ENCODE data around the gene STARD4.

The STARD4 gene

GRCh38 chr5:111511174-111511830 lies 1.0 kb downstream of the STARD4 start:
- no peak for DNase-seq (ENCODE audit: insufficient read length, low spot score)
- FAIRE-seq: no peak
- TF ChIP-seq POLR2A (IDR thresholded peaks at IDR 0.05; ENCODE audit: low read depth, low read length): no peak

- FAIRE-seq (no peak), DNase-seq (ENCODE audit: insufficient read length, low spot score) (no peak)
- TF ChIP-seq POLR2A (IDR thresholded peaks at IDR 0.05; ENCODE audit: low read depth, low read length): no peak
Measured at GRCh38 chr5:111509119-111509518, 3.2 kb downstream of the STARD4 start.

GRCh38 chr5:111507276-111507675 lies 5.1 kb downstream of the STARD4 start:
- TF ChIP-seq POLR2A (IDR thresholded peaks at IDR 0.05; ENCODE audit: low read depth, low read length): no peak
- FAIRE-seq (no peak), DNase-seq (ENCODE audit: insufficient read length, low spot score) (no peak)

- FAIRE-seq: no peak
- TF ChIP-seq POLR2A (IDR thresholded peaks at IDR 0.05; ENCODE audit: low read depth, low read length): no peak
- no peak for DNase-seq (ENCODE audit: insufficient read length, low spot score)
Measured at GRCh38 chr5:111505096-111505495, 7.2 kb downstream of the STARD4 start.

GRCh38 chr5:111502956-111503355 lies 9.4 kb downstream of the STARD4 start:
- FAIRE-seq: no peak
- DNase-seq (ENCODE audit: insufficient read length, low spot score): no peak
- no peak for TF ChIP-seq POLR2A (IDR thresholded peaks at IDR 0.05; ENCODE audit: low read depth, low read length)

- FAIRE-seq: no peak
Measured at GRCh38 chr5:111498346-111498745, 14.0 kb downstream of the STARD4 start.

GRCh38 chr5:111495159-111495558 lies 17.2 kb downstream of the STARD4 start:
- FAIRE-seq: no peak
- no peak for TF ChIP-seq POLR2A (IDR thresholded peaks at IDR 0.05; ENCODE audit: low read depth, low read length)
- DNase-seq (ENCODE audit: insufficient read length, low spot score): no peak

More at GRCh38 chr5:111498346-111498745, 14.0 kb downstream of the STARD4 start:
- TF ChIP-seq POLR2A (IDR thresholded peaks at IDR 0.05; ENCODE audit: low read depth, low read length): no peak
- no peak for DNase-seq (ENCODE audit: insufficient read length, low spot score)

- DNase-seq (ENCODE audit: insufficient read length, low spot score) (no peak), FAIRE-seq (no peak)
- TF ChIP-seq POLR2A (IDR thresholded peaks at IDR 0.05; ENCODE audit: low read depth, low read length): no peak
Measured at GRCh38 chr5:111494355-111494999, 17.9 kb downstream of the STARD4 start.

GRCh38 chr5:111493031-111493430 lies 19.3 kb downstream of the STARD4 start:
- no peak for TF ChIP-seq POLR2A (IDR thresholded peaks at IDR 0.05; ENCODE audit: low read depth, low read length)
- DNase-seq (ENCODE audit: insufficient read length, low spot score): no peak
- no peak for FAIRE-seq

GRCh38 chr5:111488353-111488752 lies 24.0 kb downstream of the STARD4 start:
- no peak for FAIRE-seq
- no peak for DNase-seq (ENCODE audit: insufficient read length, low spot score)
- TF ChIP-seq POLR2A (IDR thresholded peaks at IDR 0.05; ENCODE audit: low read depth, low read length): no peak

- FAIRE-seq (no peak), DNase-seq (ENCODE audit: insufficient read length, low spot score) (no peak)
- no peak for TF ChIP-seq POLR2A (IDR thresholded peaks at IDR 0.05; ENCODE audit: low read depth, low read length)
Measured at GRCh38 chr5:111486926-111487325, 25.4 kb downstream of the STARD4 start.

- no peak for DNase-seq (ENCODE audit: insufficient read length, low spot score)
- no peak for TF ChIP-seq POLR2A (IDR thresholded peaks at IDR 0.05; ENCODE audit: low read depth, low read length)
- FAIRE-seq: no peak
Measured at GRCh38 chr5:111486055-111486454, 26.3 kb downstream of the STARD4 start.

GRCh38 chr5:111480346-111480745 lies 32.0 kb downstream of the STARD4 start:
- FAIRE-seq: no peak
- TF ChIP-seq POLR2A (IDR thresholded peaks at IDR 0.05; ENCODE audit: low read depth, low read length): no peak

GRCh38 chr5:111478898-111479297 lies 33.4 kb downstream of the STARD4 start:
- no peak for DNase-seq (ENCODE audit: insufficient read length, low spot score)
- no peak for TF ChIP-seq POLR2A (IDR thresholded peaks at IDR 0.05; ENCODE audit: low read depth, low read length)
- no peak for FAIRE-seq

More at GRCh38 chr5:111480346-111480745, 32.0 kb downstream of the STARD4 start:
- no peak for DNase-seq (ENCODE audit: insufficient read length, low spot score)

- no peak for FAIRE-seq
- no peak for TF ChIP-seq POLR2A (IDR thresholded peaks at IDR 0.05; ENCODE audit: low read depth, low read length)
- DNase-seq (ENCODE audit: insufficient read length, low spot score): no peak
Measured at GRCh38 chr5:111478266-111478665, 34.1 kb downstream of the STARD4 start.

Data from H54 (cell line).